Lower leg skin (tissue), 3 donors: ENCODE data around the gene GRB10.

Experiments used
- CTCF ChIP-seq, 3 donors: fragments of 450-650 bp; IDR thresholded peaks; one replicate each; pipeline ENCODE4 v1.5.1; 2016; ENCODE audit warnings: antibody characterized with exemption in 3 of 3, mild to moderate bottlenecking in 3 of 3, moderate library complexity in 2 of 3
- POLR2A ChIP-seq, 2 donors: fragments of 450-650 bp; IDR thresholded peaks; one replicate each; pipeline ENCODE4 v1.6.1; 2016 to 2017; ENCODE audit warnings: antibody characterized with exemption in 2 of 2, mild to moderate bottlenecking in 1 of 2, moderate library complexity in 1 of 2

GRCh38 chr7:50824882-50825281 lies 42.2 kb upstream of the GRB10 start:
- TF ChIP-seq POLR2A (IDR thresholded peaks at IDR 0.05) (no peak), CTCF (IDR thresholded peaks at IDR 0.05) (no peak)
